SU-DHL-6 (cell line): ENCODE results near the gene ITPK1.

Experiments used
- EZH2phosphoT487 ChIP-seq: fragments of 200-600 bp; sonication (generic), shearing (Covaris generic); conservative IDR thresholded peaks from 2 replicates; pipeline ENCODE4 v1.6.1; 2018; ENCODE audit warnings: mild to moderate bottlenecking, antibody characterized with exemption, low read length, moderate library complexity, mixed read lengths
- TF ChIP-seq, protein P1 (sequence below): fragments of 200-600 bp; sonication (generic); IDR thresholded peaks from one replicate; pipeline ENCODE4 v1.5.1; 2017; ENCODE audit warnings: antibody characterized with exemption, mild to moderate bottlenecking, low read length, moderate library complexity; ENCODE audit not compliant: insufficient read depth, poor library complexity, severe bottlenecking

GRCh38 chr14:92970271-92970670 is 145.5 kb downstream of the ITPK1 start:
- TF ChIP-seq, protein P1, sequence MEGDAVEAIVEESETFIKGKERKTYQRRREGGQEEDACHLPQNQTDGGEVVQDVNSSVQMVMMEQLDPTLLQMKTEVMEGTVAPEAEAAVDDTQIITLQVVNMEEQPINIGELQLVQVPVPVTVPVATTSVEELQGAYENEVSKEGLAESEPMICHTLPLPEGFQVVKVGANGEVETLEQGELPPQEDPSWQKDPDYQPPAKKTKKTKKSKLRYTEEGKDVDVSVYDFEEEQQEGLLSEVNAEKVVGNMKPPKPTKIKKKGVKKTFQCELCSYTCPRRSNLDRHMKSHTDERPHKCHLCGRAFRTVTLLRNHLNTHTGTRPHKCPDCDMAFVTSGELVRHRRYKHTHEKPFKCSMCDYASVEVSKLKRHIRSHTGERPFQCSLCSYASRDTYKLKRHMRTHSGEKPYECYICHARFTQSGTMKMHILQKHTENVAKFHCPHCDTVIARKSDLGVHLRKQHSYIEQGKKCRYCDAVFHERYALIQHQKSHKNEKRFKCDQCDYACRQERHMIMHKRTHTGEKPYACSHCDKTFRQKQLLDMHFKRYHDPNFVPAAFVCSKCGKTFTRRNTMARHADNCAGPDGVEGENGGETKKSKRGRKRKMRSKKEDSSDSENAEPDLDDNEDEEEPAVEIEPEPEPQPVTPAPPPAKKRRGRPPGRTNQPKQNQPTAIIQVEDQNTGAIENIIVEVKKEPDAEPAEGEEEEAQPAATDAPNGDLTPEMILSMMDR, result no peak
- no peak for TF ChIP-seq EZH2phosphoT487
